G401 (cell line): ENCODE data around the gene SLC4A4. TPM values are rescaled to one million over a fixed set of nuclear protein-coding genes. Genes with fewer than 3 reads are reported as not detected.
"Not testable (repeated sequence)": the region's sequence is repeated elsewhere in the genome, so short reads cannot be mapped to it uniquely, and the experiment has no call there.

Experiments
- DNase-seq: peaks from one replicate; pipeline ENCODE4 v3.0.0-alpha.2; 2015; ENCODE audit warnings: low spot score
- in situ Hi-C: cut with HindIII; loops from 2 replicates; pipeline ENCODE4 v1.10.0; 2016; ENCODE audit warnings: low sequenced_read_pairs, mixed read lengths
- total RNA-seq: library from RNA; depleted of rRNA; stranded (reverse); fragments of >200 nt; shearing (Covaris generic); gene quantifications from 2 replicates; pipeline ENCODE4 v1.2.3, GENCODE V29; 2014

The SLC4A4 gene
- total RNA-seq, 1 experiment from 2014 or later = 0.10 TPM

- no peak for DNase-seq
- in situ Hi-C loops = no loop called here
These were observed 63.8 kb downstream of the SLC4A4 start for GRCh38 chr4:71402616-71403015.

GRCh38 chr4:71404049-71404448, 65.2 kb downstream of the SLC4A4 start:
- in situ Hi-C loops = no loop called here
- no peak for DNase-seq

GRCh38 chr4:71405791-71406190, 67.0 kb downstream of the SLC4A4 start:
- no peak for DNase-seq
- in situ Hi-C loops = no loop called here

GRCh38 chr4:71406459-71406963, 67.7 kb downstream of the SLC4A4 start:
- in situ Hi-C loops = no loop called here
- no peak for DNase-seq

GRCh38 chr4:71408961-71409360, 70.1 kb downstream of the SLC4A4 start:
- not testable (repeated sequence) for DNase-seq

GRCh38 chr4:71411981-71412380, 73.2 kb downstream of the SLC4A4 start:
- DNase-seq = no peak
- in situ Hi-C loops = no loop called here

More at GRCh38 chr4:71408961-71409360, 70.1 kb downstream of the SLC4A4 start:
- in situ Hi-C loops = not testable (repeated sequence)

GRCh38 chr4:71415491-71415890, 76.7 kb downstream of the SLC4A4 start:
- no peak for DNase-seq
- in situ Hi-C loops = no loop called here

GRCh38 chr4:71417150-71417549, 78.3 kb downstream of the SLC4A4 start:
- in situ Hi-C loops = no loop called here
- no peak for DNase-seq

- DNase-seq = no peak
- in situ Hi-C loops = no loop called here
These were observed 87.7 kb downstream of the SLC4A4 start for GRCh38 chr4:71426381-71427042.

GRCh38 chr4:71429106-71429505, 90.3 kb downstream of the SLC4A4 start:
- in situ Hi-C loops = no loop called here
- no peak for DNase-seq

- in situ Hi-C loops = no loop called here
- no peak for DNase-seq
These were observed 91.1 kb downstream of the SLC4A4 start for GRCh38 chr4:71429962-71430361.

- no peak for DNase-seq
- in situ Hi-C loops = no loop called here
These were observed 91.8 kb downstream of the SLC4A4 start for GRCh38 chr4:71430609-71431008.

- in situ Hi-C loops = no loop called here
- DNase-seq = no peak
These were observed 101.8 kb downstream of the SLC4A4 start for GRCh38 chr4:71440612-71441011.

GRCh38 chr4:71441186-71442169, 102.7 kb downstream of the SLC4A4 start:
- peak; percentile 54 for DNase-seq

GRCh38 chr4:71442336-71442735, 103.5 kb downstream of the SLC4A4 start:
- DNase-seq = no peak
- in situ Hi-C loops = no loop called here

More at GRCh38 chr4:71441186-71442169, 102.7 kb downstream of the SLC4A4 start:
- in situ Hi-C loops = no loop called here

GRCh38 chr4:71444395-71444794, 105.6 kb downstream of the SLC4A4 start:
- no peak for DNase-seq
- in situ Hi-C loops = no loop called here

- in situ Hi-C loops = no loop called here
- DNase-seq = no peak
These were observed 107.0 kb downstream of the SLC4A4 start for GRCh38 chr4:71445811-71446210.

- no peak for DNase-seq
- in situ Hi-C loops = no loop called here
These were observed 107.8 kb downstream of the SLC4A4 start for GRCh38 chr4:71446479-71447081.

GRCh38 chr4:71449040-71449439, 110.2 kb downstream of the SLC4A4 start:
- in situ Hi-C loops = no loop called here
- DNase-seq = no peak

- in situ Hi-C loops = no loop called here
- no peak for DNase-seq
These were observed 111.1 kb downstream of the SLC4A4 start for GRCh38 chr4:71449878-71450277.
